ENCODE data around the gene KRTAP9-9.
"Not testable (repeated sequence)": the region's sequence is repeated elsewhere in the genome, so short reads cannot be mapped to it uniquely, and the experiment has no call there.

- TF ChIP-seq EZH2phosphoT487 (conservative IDR thresholded peaks at IDR 0.05; ENCODE audit: low read length); CTCF (IDR thresholded peaks at IDR 0.05; ENCODE audit: insufficient read depth, low read length, poor library complexity, severe bottlenecking): not testable (repeated sequence)
Measured at GRCh38 chr17:41271323-41271722, 16.1 kb downstream of the KRTAP9-9 start.

Data from SU-DHL-6 (cell line).